Measurements from ENCODE around the gene IGSF8. TPM values are rescaled to one million over a fixed set of nuclear protein-coding genes. Genes with fewer than 3 reads are reported as not detected.

The IGSF8 gene
- total RNA-seq, 2 donors from 2014 or later: 34.5 to 35.9 TPM

DNA sequence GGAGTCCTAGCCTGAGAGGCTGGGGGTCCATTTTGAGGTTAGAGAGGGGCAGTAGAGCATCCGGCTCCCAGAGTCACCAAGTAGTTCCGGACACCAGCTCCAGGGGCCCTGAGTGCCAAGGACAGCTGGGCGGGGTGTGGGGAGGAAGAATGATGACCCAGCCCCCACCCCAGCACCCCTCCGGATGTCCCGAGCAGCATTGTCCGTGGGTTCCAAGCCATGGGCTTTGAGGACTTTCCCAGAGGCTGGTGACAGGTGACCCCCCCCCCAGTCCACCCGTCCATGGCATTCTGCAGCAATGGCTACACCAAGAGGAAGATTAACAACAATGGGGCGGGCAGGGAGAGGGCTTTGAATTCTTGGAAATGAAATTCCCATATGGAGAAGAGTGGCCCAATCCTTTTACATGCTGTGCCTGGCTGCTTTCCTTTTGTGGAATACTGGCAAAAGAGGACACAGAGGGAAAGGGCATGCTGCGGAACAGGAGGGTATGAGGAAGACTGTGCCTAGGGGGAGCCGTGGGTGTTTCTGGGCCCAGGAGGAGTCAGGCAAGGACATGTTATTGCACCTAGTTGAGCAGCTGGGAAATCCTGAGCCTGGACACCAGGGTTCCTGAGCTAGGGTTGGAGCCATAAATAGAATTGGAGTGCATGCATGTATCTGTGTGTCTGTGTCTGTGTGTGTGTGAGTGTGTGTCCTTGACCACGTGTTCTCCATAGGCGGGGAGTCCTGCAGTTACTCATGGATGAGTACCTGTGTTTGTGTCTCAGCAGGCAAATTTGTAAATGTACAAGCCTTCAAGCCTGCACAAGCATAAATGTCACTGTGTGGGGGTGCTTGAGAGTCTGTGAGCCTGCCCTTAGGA, 18.1 kb upstream of the IGSF8 start:
- TF ChIP-seq, protein P1, sequence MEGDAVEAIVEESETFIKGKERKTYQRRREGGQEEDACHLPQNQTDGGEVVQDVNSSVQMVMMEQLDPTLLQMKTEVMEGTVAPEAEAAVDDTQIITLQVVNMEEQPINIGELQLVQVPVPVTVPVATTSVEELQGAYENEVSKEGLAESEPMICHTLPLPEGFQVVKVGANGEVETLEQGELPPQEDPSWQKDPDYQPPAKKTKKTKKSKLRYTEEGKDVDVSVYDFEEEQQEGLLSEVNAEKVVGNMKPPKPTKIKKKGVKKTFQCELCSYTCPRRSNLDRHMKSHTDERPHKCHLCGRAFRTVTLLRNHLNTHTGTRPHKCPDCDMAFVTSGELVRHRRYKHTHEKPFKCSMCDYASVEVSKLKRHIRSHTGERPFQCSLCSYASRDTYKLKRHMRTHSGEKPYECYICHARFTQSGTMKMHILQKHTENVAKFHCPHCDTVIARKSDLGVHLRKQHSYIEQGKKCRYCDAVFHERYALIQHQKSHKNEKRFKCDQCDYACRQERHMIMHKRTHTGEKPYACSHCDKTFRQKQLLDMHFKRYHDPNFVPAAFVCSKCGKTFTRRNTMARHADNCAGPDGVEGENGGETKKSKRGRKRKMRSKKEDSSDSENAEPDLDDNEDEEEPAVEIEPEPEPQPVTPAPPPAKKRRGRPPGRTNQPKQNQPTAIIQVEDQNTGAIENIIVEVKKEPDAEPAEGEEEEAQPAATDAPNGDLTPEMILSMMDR (conservative IDR thresholded peaks at IDR 0.05): no peak
- Mint-ChIP-seq H3K9me3 (no peaks in the 10 kb centered on the region), H3K27ac (no peak overlapping the region), H3K36me3 (ENCODE audit: low read depth) (no peaks in the 10 kb centered on the region), H3K27me3 (ENCODE audit: insufficient read depth) (peaks cover 5% of the 10 kb centered on the region), H3K4me1 (peaks cover 56% of the 10 kb centered on the region), H3K4me3 (no peak overlapping the region)
- H3K27me3 ChIP-seq (ENCODE audit: control insufficient read depth, insufficient read depth, low read length, poor library complexity, severe bottlenecking): no peaks in the 10 kb centered on the region
- no peaks in the 10 kb centered on the region for H3K9me3 ChIP-seq (ENCODE audit: control insufficient read depth, low read length)
- no peak overlapping the region for H3K4me3 ChIP-seq (ENCODE audit: low read length)
- no peak overlapping the region for H3K9ac ChIP-seq (ENCODE audit: extremely low read depth, low read length, poor library complexity, severe bottlenecking)
- no peak for DNase-seq
- no peaks in the 10 kb centered on the region for H3K36me3 ChIP-seq (ENCODE audit: control insufficient read depth, insufficient read depth, low read length)
- WGBS, 2 experiments (ENCODE audit: insufficient coverage in 1 of 2, insufficient read length in 1 of 2): 64 to 82% methylated on average over 3 to 12 of the region's 12 CpGs
- no peak overlapping the region for H3K27ac ChIP-seq (ENCODE audit: low read depth, low read length)
- H3K4me1 ChIP-seq (ENCODE audit: control insufficient read depth, insufficient read depth, low read length): peaks cover 33% of the 10 kb centered on the region

DNA sequence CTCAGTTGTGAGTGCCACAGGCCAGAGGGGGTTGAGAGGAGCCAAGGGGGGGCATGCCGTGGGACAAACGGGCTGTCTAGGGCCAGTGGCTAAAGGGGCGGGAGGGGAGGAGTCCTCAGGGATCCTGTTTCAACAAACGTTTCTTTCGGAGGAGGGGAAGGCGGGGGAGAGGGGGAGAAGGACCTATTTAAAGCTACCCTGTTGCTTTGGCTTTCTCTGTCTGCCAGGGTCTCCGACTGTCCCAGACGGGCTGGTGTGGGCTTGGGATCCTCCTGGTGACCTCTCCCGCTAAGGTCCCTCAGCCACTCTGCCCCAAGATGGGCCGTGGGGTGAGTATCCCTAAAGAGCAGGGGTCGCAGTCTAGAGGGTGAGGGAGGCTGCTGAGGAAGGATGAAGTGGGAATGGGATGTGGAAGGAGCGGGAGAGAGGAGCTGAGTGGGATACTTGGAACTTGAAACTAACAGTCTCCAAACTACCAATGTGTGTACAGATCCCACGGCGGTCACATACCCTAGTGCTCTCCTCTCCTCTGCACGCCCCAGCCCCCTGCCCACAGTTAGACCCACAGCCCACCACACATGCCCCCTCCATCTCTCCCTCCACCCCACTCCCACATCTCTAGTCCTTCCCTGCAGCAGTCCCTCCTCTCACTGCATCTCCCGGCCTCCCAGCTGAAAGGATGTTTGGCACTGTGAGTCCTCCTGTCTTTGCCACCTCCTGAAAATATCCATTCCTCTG, 17.3 kb upstream of the IGSF8 start, which contains the start of gene ATP1A2:
ATP1A2 (plus strand) TSS at position 215 of the 738 bp plus-strand sequence; CDS start at position 318, 103 bp downstream.
- no peak within 1 kb of the TSS for H3K9ac ChIP-seq (ENCODE audit: extremely low read depth, low read length, poor library complexity, severe bottlenecking)
- peaks cover 33% of the 10 kb centered on the region for H3K4me1 ChIP-seq (ENCODE audit: control insufficient read depth, insufficient read depth, low read length)

DNA sequence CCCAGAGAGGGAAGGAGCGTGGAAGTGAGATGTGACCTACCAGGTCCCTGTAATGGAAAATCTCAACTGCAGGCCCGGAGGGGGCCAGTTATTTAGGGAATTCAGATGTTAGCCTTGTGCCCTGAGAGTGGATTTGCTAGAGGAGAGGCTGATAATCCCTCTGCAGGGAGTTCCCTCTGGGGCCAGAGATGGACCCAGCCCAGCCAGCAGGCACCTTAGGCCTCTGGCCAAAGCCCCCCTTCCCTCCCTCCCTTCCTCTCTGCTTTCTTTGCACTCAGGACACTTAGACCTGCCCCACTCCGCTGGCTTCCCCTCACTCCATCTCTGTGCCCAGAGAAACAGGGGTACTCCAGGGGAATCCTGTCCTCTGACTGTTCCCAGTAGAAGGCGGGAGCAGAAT, 15.7 kb upstream of the IGSF8 start:
- Mint-ChIP-seq H3K27ac (peak overlapping the region; percentile 31), H3K9me3 (no peaks in the 10 kb centered on the region), H3K4me1 (peaks cover 64% of the 10 kb centered on the region), H3K27me3 (ENCODE audit: insufficient read depth) (peaks cover 5% of the 10 kb centered on the region), H3K36me3 (ENCODE audit: low read depth) (no peaks in the 10 kb centered on the region), H3K4me3 (no peak overlapping the region)
- H3K4me1 ChIP-seq (ENCODE audit: control insufficient read depth, insufficient read depth, low read length): peaks cover 39% of the 10 kb centered on the region
- TF ChIP-seq, protein P1 (conservative IDR thresholded peaks at IDR 0.05): no peak
- no peaks in the 10 kb centered on the region for H3K27me3 ChIP-seq (ENCODE audit: control insufficient read depth, insufficient read depth, low read length, poor library complexity, severe bottlenecking)
- H3K9ac ChIP-seq (ENCODE audit: extremely low read depth, low read length, poor library complexity, severe bottlenecking): no peak overlapping the region
- no peak overlapping the region for H3K4me3 ChIP-seq (ENCODE audit: low read length)
- DNase-seq: peak; percentile 77
- no peak overlapping the region for H3K27ac ChIP-seq (ENCODE audit: low read depth, low read length)
- no peaks in the 10 kb centered on the region for H3K9me3 ChIP-seq (ENCODE audit: control insufficient read depth, low read length)
- WGBS, 2 experiments (ENCODE audit: insufficient coverage in 1 of 2, insufficient read length in 1 of 2): 57 to 73% methylated on average over 2 to 4 of the region's 4 CpGs
- H3K36me3 ChIP-seq (ENCODE audit: control insufficient read depth, insufficient read depth, low read length): no peaks in the 10 kb centered on the region

More for the DNA sequence above, 17.3 kb upstream of the IGSF8 start, which contains the start of gene ATP1A2:
- Mint-ChIP-seq H3K9me3 (no peaks in the 10 kb centered on the region), H3K27me3 (ENCODE audit: insufficient read depth) (peaks cover 5% of the 10 kb centered on the region), H3K4me1 (peaks cover 56% of the 10 kb centered on the region), H3K36me3 (ENCODE audit: low read depth) (no peaks in the 10 kb centered on the region), H3K4me3 (peak within 1 kb of the TSS; percentile 22), H3K27ac (no peak within 1 kb of the TSS)
- TF ChIP-seq, protein P1 (conservative IDR thresholded peaks at IDR 0.05): no peak
- Histone ChIP-seq H3K36me3 (ENCODE audit: control insufficient read depth, insufficient read depth, low read length) (no peaks in the 10 kb centered on the region), H3K9me3 (ENCODE audit: control insufficient read depth, low read length) (no peaks in the 10 kb centered on the region), H3K27ac (ENCODE audit: low read depth, low read length) (peak within 1 kb of the TSS; percentile 53), H3K27me3 (ENCODE audit: control insufficient read depth, insufficient read depth, low read length, poor library complexity, severe bottlenecking) (no peaks in the 10 kb centered on the region), H3K4me3 (ENCODE audit: low read length) (peak within 1 kb of the TSS; percentile 23)
- WGBS, 2 experiments (ENCODE audit: insufficient coverage in 1 of 2, insufficient read length in 1 of 2): 33 to 36% methylated on average over 10 to 16 of the region's 16 CpGs
- peak; percentile 86 for DNase-seq

Measured in endodermal cell (in vitro differentiated cells).